ENCODE results near the gene FBXO4. TPM values are rescaled to one million over a fixed set of nuclear protein-coding genes. Genes with fewer than 3 reads are reported as not detected.

Gene FBXO4
- total and polyA plus RNA-seq, 2 of the 8 experiments (the other 6 are each of a cell fraction or from before 2014, with no cell fraction given) = 0.60 to 0.88 TPM

- Histone ChIP-seq H2BK20ac (ENCODE audit: low read length) (no peak overlapping the region), H2AFZ (ENCODE audit: low read length) (no peak overlapping the region), H3K4me3 (ENCODE audit: extremely low read depth in 1 of 4, insufficient read depth in 2 of 4, low read depth in 3 of 4, low read length in 4 of 4) (no peak overlapping the region)
These were observed 46.9 kb upstream of the FBXO4 start for GRCh38 chr5:41878173-41878572.

More at GRCh38 chr5:41878173-41878572, 46.9 kb upstream of the FBXO4 start:
- no peak overlapping the region for H3K14ac ChIP-seq (ENCODE audit: insufficient read length)
- no peaks in the 10 kb centered on the region for H3K9me3 ChIP-seq (ENCODE audit: insufficient read depth in 2 of 2, low read depth in 1 of 2, low read length in 1 of 2)
- no peaks in the 10 kb centered on the region for H3K23me2 ChIP-seq (ENCODE audit: low read depth, low read length)
- no peak overlapping the region for H4K8ac ChIP-seq (ENCODE audit: extremely low read depth, insufficient read depth, low read length)
- POLR2A ChIA-PET (ENCODE audit: partially characterized antibody) = no interaction called here
- no peak overlapping the region for H3K56ac ChIP-seq (replicated peaks; ENCODE audit: insufficient read length, low read depth, low read length)
- no peaks in the 10 kb centered on the region for H3K27me3 ChIP-seq (replicated peaks in 1 of 4; ENCODE audit: control insufficient read depth in 3 of 4, extremely low read depth in 1 of 4, insufficient read depth in 3 of 4, low read length in 3 of 4)
- H2BK15ac ChIP-seq (ENCODE audit: low read length) = no peak overlapping the region
- no peak overlapping the region for H2BK5ac ChIP-seq (ENCODE audit: low read depth, low read length)
- H2BK12ac ChIP-seq (ENCODE audit: low read depth, low read length) = no peak overlapping the region
- no peak for TF ChIP-seq BACH1 (IDR thresholded peaks at IDR 0.05; ENCODE audit: low read length)
- no peak for TF ChIP-seq MAX (IDR thresholded peaks at IDR 0.05)
- TF ChIP-seq YY1 (IDR thresholded peaks at IDR 0.05; ENCODE audit: low read depth, low read length) = no peak
- no peak for TF ChIP-seq SIX5 (IDR thresholded peaks at IDR 0.05; ENCODE audit: low read depth, low read length)
- no peak overlapping the region for H2AK5ac ChIP-seq (ENCODE audit: low read depth, low read length)
- H4K5ac ChIP-seq (ENCODE audit: insufficient read length, low read depth, low read length) = no peak overlapping the region
- H2BK120ac ChIP-seq (replicated peaks; ENCODE audit: low read depth, low read length) = no peak overlapping the region
- WGBS, 2 experiments (ENCODE audit: extremely low coverage in 1 of 2, insufficient coverage in 1 of 2, insufficient read length in 1 of 2, insufficient replicate concordance in 2 of 2, low coverage in 1 of 2, low lambda C conversion rate in 2 of 2, missing lambda C conversion rate in 1 of 2) = 91% methylated on average over 2 of the region's 2 CpGs; no CpG with 5 or more reads in 1 of the 2 experiments
- H3K4me1 ChIP-seq (replicated peaks in 1 of 4; ENCODE audit: control insufficient read depth in 3 of 4, insufficient read depth in 4 of 4, low read length in 3 of 4) = no peaks in the 10 kb centered on the region
- H3K79me1 ChIP-seq (ENCODE audit: low read depth, low read length) = no peaks in the 10 kb centered on the region
- no peaks in the 10 kb centered on the region for H3K79me2 ChIP-seq (ENCODE audit: control insufficient read depth in 1 of 2, insufficient read depth in 2 of 2, low read length in 2 of 2)
- FAIRE-seq (no peak), DNase-seq (ENCODE audit: low read depth in 1 of 2, low spot score in 2 of 2) (no peak)
- CTCF ChIA-PET (ENCODE audit: partially characterized antibody) = no interaction called here
- no peak overlapping the region for H3K4ac ChIP-seq (replicated peaks; ENCODE audit: insufficient read length, low read depth, low read length)
- H4K91ac ChIP-seq (replicated peaks; ENCODE audit: insufficient read length, low read length) = no peak overlapping the region
- H4K20me1 ChIP-seq (replicated peaks in 1 of 2; ENCODE audit: control insufficient read depth in 1 of 2, insufficient read depth in 2 of 2, low read length in 2 of 2) = no peaks in the 10 kb centered on the region
- no peak overlapping the region for H3K18ac ChIP-seq (ENCODE audit: extremely low read depth, low read length)
- H3K36me3 ChIP-seq (ENCODE audit: control insufficient read depth in 2 of 4, insufficient read depth in 4 of 4, low read length in 3 of 4) = no peaks in the 10 kb centered on the region
- H3K27ac ChIP-seq (ENCODE audit: low read depth, low read length) = no peak overlapping the region
- no peak overlapping the region for H3K9ac ChIP-seq (replicated peaks in 1 of 4; ENCODE audit: extremely low read depth in 1 of 4, low read depth in 3 of 4, low read length in 3 of 4)
- no peak overlapping the region for H3K4me2 ChIP-seq (ENCODE audit: insufficient read depth in 1 of 2, low read depth in 2 of 2, low read length in 2 of 2)
- no peak overlapping the region for H3K23ac ChIP-seq (ENCODE audit: insufficient read length)

All from H1 (cell line).